K562 treated with DMSO at 1 percent for 48 hours (cell line): ENCODE data around the gene ALOX15B. TPM values are rescaled to one million over a fixed set of nuclear protein-coding genes. Genes with fewer than 3 reads are reported as not detected.

Experiments used
- total RNA-seq: library from RNA; unstranded; fragments of 300-600 nt; gene quantifications from 2 replicates; pipeline ENCODE4 v1.2.3, GENCODE V29; 2022; ENCODE audit warnings: low replicate concordance; ENCODE audit errors: extremely low read depth

Gene ALOX15B, protein sequence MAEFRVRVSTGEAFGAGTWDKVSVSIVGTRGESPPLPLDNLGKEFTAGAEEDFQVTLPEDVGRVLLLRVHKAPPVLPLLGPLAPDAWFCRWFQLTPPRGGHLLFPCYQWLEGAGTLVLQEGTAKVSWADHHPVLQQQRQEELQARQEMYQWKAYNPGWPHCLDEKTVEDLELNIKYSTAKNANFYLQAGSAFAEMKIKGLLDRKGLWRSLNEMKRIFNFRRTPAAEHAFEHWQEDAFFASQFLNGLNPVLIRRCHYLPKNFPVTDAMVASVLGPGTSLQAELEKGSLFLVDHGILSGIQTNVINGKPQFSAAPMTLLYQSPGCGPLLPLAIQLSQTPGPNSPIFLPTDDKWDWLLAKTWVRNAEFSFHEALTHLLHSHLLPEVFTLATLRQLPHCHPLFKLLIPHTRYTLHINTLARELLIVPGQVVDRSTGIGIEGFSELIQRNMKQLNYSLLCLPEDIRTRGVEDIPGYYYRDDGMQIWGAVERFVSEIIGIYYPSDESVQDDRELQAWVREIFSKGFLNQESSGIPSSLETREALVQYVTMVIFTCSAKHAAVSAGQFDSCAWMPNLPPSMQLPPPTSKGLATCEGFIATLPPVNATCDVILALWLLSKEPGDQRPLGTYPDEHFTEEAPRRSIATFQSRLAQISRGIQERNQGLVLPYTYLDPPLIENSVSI
- not detected in 2 replicates for total RNA-seq

DNA sequence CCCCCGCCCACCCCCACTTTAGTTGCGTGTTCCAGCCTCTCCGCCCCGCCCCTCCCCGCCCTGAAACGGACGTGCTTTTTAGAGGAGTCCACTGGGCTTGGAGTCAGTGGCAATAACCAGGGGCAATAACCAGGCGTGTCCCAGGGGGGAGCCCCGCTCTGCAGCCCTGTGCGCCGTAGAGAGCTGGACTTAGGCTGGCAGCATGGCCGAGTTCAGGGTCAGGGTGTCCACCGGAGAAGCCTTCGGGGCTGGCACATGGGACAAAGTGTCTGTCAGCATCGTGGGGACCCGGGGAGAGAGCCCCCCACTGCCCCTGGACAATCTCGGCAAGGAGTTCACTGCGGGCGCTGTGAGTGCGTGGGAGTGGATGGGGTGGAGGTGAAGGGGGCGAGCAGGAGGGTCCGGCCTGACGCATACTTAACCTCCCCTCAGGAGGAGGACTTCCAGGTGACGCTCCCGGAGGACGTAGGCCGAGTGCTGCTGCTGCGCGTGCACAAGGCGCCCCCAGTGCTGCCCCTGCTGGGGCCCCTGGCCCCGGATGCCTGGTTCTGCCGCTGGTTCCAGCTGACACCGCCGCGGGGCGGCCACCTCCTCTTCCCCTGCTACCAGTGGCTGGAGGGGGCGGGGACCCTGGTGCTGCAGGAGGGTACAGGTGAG is at the start of gene ALOX15B:
Gene ALOX15B (plus strand): TSS at position 106 of the 657 bp plus-strand sequence. CDS start 97 bp downstream, at position 203.

GRCh38 chr17:8001976-8002720 is 36.7 kb upstream of the ALOX15B start, which contains the start of gene GUCY2D:
GUCY2D (plus strand) TSS chr17:8002615; CDS start chr17:8003048, 433 bp downstream.

GRCh38 chr17:8087075-8087951 is 48.5 kb downstream of the ALOX15B start, which contains the start of gene ALOX12B:
ALOX12B (minus strand) TSS chr17:8087716; CDS start chr17:8087442, 274 bp downstream.

Other genes starting within 250 kb of the ALOX15B start
- not detected in 2 replicates for gene KDM6B, start 204.8 kb upstream of the ALOX15B start, total RNA-seq
- not detected in 2 replicates for gene TMEM88, start 184.0 kb upstream of the ALOX15B start, total RNA-seq
- not detected in 2 replicates for gene NAA38, start 181.5 kb upstream of the ALOX15B start, total RNA-seq
- not detected in 2 replicates for gene CYB5D1, start 181.1 kb upstream of the ALOX15B start, total RNA-seq
- not detected in 2 replicates for gene CHD3, start 150.3 kb upstream of the ALOX15B start, total RNA-seq
- gene RNF227, start 122.8 kb upstream of the ALOX15B start, total RNA-seq, result not detected in 2 replicates
- gene KCNAB3, start 109.2 kb upstream of the ALOX15B start, total RNA-seq, result not detected in 2 replicates
- not detected in 2 replicates for gene TRAPPC1, start 107.1 kb upstream of the ALOX15B start, total RNA-seq
- not detected in 2 replicates for gene CNTROB, start 106.9 kb upstream of the ALOX15B start, total RNA-seq
- gene GUCY2D, start 36.4 kb upstream of the ALOX15B start, total RNA-seq, result not detected in 2 replicates
- gene ALOX12B, start 48.7 kb downstream of the ALOX15B start, total RNA-seq, result not detected in 2 replicates
- not detected in 2 replicates for gene ALOXE3, start 79.5 kb downstream of the ALOX15B start, total RNA-seq
- not detected in 2 replicates for gene HES7, start 85.0 kb downstream of the ALOX15B start, total RNA-seq
- gene PER1, start 113.3 kb downstream of the ALOX15B start, total RNA-seq, result not detected in 2 replicates
- not detected in 2 replicates for gene VAMP2, start 123.9 kb downstream of the ALOX15B start, total RNA-seq
- not detected in 2 replicates for gene TMEM107, start 137.3 kb downstream of the ALOX15B start, total RNA-seq
- not detected in 2 replicates for gene BORCS6, start 151.1 kb downstream of the ALOX15B start, total RNA-seq
- not detected in 2 replicates for gene AURKB, start 171.5 kb downstream of the ALOX15B start, total RNA-seq
- not detected in 2 replicates for gene CTC1, start 209.0 kb downstream of the ALOX15B start, total RNA-seq
- gene PFAS, start 210.2 kb downstream of the ALOX15B start, total RNA-seq, result not detected in 2 replicates
- gene RANGRF, start 249.6 kb downstream of the ALOX15B start, total RNA-seq, result not detected in 2 replicates